Lung microvascular endothelial cell (primary cell): ENCODE results near the gene ACTN3. TPM values are rescaled to one million over a fixed set of nuclear protein-coding genes. Genes with fewer than 3 reads are reported as not detected.
"Not testable (repeated sequence)": the region's sequence is repeated elsewhere in the genome, so short reads cannot be mapped to it uniquely, and the experiment has no call there.

Source experiments
- DNase-seq, 2 donors: peaks; one replicate each; pipeline versions ENCODE4 v3.0.0 to v3.0.0-alpha.2; 2010; ENCODE audit warnings: low read depth in 2 of 2
- total RNA-seq: library from RNA; depleted of rRNA; stranded (reverse); fragments of >200 nt; gene quantifications from 2 replicates; pipeline ENCODE4 v1.2.1, GENCODE V29; 2014

Gene ACTN3
- total RNA-seq, 1 donor from 2014 or later, result not detected

DNA sequence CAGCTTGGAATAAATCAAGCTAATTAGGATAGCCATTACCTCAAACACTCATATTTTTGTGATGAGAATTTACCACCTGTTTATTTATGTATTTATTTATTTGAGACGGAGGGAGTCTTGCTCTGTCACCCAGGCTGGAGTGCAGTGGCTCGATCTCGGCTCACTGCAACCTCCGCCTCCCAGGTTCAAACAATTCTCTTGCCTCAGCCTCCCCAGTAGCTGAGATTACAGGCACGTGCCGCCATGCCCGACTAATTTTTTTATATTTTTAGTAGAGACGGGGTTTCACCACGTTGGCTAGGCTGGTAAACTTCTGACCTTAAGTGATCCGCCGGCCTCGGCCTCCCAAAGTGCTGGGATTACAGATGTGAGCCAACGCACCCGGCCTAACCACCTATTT lies 1.8 kb upstream of the ACTN3 start:
- not testable (repeated sequence) for DNase-seq

DNA sequence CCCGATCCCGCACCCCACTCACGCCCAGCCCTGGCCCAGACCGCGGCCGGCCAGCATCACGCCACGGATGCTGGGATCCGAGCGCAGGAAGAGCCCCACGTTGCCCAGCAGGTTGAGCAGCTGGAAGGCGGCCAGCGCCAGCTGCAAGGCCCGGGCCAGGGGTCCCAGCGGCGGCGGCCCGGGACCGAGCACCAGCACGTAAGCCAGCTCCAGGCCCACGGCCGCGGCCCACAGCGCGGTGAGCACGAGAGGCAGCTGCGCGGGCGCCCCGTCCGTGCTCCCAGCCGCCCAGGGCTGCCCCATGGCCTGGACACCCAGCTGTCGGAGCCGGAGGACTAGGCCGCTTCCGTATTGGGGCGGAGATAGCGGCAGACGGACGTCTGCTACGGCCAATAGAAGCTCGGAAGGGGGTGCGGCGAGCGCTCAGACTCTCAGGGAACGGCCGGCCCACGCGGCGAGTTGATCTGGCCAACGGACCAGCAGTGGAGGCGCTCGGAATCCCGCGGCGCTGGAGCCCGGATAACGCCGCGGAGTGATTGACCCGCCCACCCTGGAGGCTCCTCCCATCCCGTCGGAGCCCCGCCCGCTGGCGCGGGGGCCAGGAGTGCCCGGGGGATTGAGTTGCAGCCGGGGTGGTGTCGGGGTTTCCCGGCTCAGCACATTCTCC lies 869 bp upstream of the ACTN3 start, which contains the start of gene ZDHHC24:
Gene ZDHHC24 (minus strand): TSS at position 348 of the 667 bp plus-strand sequence. CDS start 45 bp downstream, at position 303.
- DNase-seq, result peak; percentile 98

DNA sequence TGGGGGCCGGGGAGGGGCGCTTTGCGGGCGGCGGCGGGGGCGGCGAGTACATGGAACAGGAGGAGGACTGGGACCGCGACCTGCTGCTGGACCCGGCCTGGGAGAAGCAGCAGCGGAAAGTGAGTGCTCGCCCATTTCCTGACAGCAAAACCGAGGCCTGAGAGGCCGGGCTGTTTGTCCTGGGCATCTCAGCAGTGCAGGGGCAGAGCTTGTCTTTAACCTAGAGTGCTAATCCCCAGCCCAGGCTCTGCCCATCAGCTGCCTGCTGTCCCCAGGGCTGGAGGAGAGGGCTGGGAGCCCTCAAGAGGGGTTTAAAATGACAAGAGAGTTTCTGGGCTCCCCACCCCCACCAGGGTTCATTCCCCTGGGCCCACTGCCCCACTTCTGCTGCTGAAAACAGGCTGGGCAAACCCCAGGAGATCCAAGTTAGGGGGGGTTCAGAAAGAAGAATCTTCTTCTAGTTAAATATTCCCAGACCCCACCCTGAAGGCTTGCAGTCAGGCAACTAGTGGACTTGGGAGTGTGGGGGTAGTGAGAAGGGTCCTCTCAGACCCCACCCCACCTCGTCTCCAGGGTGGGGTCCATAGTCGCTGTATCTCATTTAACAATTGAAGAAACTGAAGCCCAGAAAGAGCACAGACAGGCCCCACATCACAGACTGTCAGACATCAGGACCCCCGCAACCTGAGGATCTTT lies 411 bp downstream of the ACTN3 start:
- no peak for DNase-seq

DNA sequence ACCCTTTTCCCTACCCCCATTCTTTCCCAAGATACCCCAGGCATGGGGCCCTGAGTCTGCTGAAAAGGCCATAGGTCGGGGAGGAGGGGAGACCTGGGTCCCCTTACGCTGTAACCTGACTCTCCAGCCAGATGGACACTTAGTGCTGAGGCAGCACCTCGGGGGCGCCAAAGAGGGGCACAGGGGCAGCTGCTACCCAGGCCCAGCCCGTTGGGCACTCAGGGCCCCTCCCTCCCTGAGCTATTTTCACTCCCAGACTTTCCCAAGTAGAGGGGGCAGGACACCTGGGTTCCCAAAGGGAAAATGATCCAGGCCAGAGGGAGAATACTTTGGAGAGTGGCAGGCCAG lies 933 bp downstream of the ACTN3 start:
- DNase-seq, result no peak

DNA sequence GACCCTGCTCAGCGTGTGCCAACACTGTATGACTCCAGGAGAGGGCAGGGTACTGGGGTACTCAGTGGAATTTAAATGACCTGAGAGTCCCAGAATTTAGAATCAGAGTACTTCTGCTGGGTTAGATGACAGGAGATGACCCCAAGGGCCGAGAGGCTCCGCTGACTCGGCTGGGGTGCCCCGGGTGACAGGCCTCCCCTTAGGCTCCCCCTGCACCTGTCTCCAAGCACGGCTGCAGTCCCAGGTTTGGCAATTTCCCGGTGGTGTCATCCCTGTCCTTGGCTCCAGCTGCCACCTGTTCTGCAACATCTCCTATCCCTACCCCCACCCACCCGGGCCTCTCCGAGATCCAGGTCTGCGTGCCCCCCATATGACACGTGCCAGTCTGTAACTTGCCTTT lies 1.3 kb downstream of the ACTN3 start:
- no peak for DNase-seq

DNA sequence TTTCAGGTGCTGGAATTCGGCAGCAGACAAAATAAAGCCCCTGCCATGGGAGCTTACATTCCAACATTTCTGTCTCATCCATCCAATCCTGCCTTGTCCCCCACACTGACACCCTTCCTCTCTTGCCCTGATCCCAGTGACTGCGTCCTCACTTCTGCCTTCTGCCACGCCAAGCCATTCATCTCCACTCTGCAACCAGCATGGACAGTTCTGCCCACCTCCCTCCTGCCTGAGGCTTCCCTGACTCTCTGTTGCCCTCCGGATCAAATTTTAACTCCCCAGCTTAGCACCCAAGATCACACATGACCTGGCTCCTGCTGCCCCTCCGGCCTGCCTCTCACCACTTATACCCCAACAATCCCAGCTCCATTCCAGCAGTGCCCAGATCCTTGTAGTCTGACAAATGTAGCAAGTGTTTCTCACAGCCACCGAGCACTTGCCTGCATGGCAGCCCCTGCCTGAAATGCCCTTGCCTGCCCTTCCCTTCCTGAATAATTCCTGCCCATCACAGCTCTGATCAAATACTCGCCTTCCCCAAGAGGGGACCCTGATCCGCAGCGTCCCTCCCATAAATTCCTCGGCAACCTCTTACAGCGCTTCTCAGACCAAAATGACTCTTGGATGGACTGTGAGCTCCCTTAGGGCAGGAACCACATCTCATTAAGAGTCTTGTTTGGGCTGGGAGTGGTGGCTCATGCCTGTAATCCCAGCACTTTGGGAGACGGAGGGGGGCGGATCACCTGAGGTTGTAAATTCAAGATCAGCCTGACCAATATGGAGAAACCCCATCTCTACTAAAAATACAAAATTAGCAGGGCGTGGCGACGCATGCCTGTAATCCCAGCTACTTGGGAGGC lies 2.3 kb downstream of the ACTN3 start:
- DNase-seq, result no peak

DNA sequence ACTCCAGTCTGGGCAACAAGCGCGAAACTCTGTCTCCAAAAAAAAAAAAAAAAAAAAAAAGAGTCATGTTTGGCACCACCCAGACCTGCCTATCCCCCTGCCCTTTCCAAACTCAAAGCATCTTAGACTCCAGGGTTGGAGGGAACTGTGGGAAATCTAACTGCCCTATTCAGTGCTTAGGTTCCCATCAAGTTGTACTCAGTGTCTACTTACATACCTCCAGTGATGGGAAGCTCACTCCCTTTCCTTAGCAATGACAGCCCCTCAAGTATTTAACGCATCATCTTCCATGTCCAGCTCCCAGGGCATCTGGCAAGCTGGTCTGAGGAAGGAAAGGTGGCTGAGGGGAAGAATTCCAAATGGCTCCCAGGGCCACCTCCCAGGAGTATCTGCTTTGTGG lies 3.0 kb downstream of the ACTN3 start:
- no peak for DNase-seq

DNA sequence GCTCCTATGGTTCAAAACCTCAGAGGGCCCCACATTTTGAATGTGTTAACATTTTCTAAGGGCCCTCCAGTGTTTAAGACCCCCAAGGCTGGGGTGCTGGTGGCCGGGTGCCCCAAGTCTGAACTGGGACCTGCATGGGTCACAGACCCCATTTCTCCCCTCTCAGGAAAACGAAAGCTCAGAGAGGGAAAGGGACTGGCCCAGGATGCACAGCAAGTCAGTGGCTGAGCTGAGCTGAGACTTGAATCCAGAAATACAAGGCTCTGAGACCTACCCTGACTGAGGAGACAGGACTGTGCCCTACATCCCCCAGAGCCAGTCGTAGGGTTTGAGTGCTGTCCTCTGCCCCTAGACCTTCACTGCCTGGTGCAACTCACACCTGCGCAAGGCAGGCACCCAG lies 4.2 kb downstream of the ACTN3 start:
- DNase-seq, result no peak

DNA sequence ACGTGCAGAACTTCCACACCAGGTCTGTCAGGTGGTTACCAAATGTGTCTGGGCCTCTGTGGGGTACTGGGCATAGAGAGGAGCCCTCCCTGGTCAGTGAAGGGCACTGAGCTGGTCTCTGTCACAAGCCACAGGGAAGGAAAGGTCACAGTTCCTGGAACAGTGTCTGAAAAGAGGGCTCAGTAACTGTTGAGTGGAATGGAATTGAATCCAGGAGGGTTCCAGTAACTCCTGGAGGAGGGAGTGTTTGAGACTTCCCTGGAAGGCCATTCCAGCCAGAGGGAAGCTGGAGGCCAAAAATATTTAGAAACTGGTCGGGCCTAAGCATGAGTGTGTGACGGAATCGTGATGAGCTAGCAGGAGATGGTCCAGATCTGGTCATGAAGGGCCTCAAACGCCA lies 7.9 kb downstream of the ACTN3 start:
- no peak for DNase-seq

DNA sequence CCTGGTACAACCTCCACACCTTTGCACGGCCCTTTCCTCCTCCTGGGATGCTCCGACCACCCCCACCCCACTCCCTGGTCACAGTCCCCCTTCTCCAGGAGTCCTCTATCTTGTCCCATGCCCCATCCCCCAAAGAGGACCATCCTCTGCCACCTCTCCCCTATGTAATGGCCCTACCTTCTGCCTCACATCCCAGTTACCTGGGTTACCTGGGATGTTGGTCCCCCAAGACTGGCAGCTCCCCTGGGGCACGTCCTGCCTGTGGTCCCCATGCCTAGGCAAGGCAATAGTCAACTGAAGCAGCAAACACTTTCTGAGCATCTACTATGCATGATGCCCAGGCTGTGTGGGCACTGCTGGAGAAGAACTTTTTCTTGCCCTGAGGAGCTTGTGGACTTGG lies 8.7 kb downstream of the ACTN3 start:
- DNase-seq, result no peak

DNA sequence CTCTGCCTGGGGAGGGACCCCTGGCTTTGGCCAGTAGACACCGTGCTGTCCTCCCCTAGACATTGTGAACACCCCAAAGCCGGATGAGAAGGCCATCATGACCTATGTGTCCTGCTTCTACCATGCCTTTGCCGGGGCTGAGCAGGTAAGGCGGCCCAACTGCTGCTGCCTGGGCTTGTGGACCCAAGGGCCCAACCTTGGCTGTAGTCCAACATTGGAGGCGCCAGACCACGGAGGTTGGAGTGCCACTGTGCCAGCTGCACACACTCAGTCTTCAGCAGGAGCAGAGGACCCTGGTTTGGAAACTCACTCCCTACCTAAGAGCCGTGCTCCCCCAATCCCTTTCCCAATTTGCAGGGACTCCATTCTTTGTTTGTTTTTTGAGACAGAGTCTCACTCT lies 9.4 kb downstream of the ACTN3 start:
- no peak for DNase-seq

DNA sequence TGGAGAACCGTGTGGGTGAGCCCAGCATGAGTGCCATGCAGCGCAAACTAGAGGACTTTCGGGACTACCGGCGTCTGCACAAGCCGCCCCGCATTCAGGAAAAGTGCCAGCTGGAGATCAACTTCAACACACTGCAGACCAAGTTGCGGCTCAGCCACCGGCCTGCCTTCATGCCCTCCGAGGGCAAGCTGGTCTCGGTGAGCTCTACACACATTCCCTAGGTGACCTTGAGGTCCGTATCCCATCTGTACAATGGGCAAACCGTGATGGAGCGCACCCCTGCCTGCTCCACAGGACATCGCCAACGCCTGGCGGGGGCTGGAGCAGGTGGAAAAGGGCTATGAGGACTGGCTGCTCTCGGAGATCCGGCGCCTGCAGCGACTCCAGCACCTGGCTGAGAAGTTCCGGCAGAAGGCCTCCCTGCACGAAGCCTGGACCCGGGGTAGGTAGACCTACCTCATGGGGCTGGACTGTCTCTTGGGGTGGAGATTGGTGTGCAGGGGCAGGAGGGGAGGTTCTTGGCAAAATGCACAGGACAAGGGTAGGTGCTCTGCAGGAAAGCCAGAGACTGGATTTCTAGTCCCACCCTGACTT lies 11.1 kb downstream of the ACTN3 start:
- DNase-seq, result no peak

DNA sequence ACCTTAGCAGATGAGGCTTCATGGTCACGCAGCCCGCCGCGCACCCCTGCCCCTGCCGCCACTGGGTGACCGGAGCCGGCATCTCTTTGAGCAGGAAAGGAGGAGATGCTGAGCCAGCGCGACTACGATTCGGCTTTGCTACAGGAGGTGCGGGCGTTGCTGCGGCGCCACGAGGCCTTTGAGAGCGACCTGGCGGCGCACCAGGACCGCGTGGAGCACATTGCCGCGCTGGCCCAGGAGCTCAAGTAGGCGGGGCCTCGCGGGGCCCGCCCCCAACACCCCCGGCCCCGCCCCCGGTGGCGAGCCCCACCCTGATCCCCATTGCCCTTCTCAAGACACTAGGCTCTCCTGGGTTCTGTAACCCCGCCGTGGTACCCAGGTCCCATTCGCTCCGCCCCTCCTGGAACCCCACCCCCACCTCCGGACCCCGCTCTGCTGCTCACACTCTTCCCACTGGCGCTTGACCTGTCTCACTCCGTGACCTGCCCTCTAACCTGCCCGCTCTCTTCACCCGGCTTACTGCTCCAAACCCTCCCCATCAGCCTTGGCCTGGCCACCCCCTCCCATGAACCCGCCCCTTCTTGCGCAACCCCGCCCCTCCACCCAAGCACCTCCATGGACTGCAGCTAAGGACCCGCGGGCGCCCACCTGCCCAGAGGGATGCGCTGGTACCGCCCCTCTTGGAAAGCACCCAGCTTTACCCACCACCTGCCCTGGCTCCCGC lies 12.6 kb downstream of the ACTN3 start:
- DNase-seq, result peak in 1 of 2 donors; percentile 55

DNA sequence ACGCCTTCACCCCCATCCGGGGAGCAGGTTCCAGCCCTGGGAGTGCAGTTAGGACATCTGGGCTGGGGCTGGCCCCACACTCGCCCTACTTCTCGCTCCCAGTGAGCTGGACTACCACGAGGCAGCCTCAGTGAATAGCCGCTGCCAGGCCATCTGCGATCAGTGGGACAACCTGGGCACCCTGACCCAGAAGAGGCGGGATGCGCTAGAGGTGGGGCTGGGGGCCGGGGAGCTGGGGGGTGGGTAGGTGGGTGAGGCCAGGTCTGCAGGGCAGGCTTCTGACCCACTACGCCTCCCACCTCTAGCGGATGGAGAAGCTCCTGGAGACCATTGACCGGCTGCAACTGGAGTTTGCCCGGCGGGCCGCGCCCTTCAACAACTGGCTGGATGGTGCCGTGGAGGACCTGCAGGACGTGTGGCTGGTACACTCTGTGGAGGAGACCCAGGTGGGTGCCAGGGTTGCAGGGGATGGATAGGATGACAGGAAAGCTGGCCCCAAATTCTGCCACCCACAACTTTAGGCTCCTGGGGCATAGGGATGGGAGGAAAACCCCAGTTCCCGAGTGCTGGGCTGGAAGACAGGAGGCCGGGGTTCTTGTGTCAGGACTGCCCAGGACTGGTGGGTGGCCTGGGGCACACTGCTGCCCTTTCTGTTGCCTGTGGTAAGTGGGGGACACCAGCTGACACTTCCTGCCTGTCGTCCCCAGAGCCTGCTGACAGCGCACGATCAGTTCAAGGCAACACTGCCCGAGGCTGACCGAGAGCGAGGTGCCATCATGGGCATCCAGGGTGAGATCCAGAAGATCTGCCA lies 13.4 kb downstream of the ACTN3 start:
- no peak for DNase-seq

DNA sequence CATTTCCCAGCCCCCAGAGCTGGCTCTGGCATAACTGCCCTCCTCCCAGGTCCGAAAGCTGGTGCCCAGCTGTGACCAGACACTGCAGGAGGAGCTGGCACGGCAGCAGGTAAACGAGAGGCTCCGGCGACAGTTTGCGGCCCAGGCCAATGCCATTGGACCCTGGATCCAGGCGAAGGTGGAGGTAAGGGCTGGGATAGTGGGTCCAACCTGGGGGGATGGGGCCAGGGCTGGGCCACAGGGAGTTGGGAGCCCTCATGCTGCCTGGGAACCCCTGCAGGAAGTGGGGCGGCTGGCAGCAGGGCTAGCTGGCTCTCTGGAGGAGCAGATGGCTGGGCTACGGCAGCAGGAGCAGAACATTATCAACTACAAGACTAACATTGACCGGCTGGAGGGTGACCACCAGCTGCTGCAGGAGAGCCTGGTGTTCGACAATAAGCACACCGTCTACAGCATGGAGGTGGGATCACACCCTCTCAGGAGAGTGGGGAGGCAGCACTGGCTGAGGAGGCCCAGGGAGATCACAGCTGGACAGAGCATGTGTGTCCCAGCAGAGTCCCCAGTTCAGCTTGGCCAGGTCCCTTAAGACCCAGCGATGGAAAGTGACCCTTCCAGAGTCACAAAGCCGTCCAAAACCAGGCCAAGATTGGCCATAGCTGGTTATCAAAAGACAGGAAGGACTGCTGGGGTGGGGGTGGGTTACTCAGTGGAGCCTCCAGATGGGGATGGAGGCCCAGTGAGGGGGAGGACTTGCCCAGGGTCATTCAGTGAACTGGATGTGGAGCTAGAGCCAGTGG lies 14.7 kb downstream of the ACTN3 start:
- no peak for DNase-seq

DNA sequence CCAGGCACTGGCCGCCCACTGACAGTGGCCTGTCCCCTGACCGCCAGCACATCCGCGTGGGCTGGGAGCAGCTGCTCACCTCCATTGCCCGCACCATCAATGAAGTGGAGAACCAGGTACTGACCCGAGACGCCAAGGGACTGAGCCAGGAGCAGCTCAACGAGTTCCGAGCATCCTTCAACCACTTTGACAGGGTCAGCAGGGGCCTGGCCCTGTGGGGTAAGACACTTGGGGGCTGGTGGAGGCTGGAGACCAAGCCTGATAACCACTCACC lies 15.2 kb downstream of the ACTN3 start:
- no peak for DNase-seq

DNA sequence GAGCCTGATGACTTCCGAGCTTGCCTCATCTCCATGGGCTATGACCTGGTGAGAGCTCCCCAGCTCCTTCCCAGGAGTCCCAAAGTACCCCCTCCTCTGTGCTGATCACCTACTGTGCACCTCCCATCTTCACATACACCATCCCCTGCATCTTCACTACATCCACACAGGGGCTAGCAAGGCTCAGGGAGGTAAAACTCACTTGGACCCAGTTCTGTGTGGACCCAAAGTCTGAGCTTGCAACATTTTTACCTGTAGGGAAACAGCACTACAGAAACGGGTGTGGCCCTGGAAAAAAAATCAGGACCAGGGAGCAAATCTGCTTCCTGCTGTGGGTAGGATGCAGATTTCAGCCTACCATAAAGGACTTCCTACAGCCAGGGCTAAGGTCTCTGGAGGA lies 15.6 kb downstream of the ACTN3 start:
- no peak for DNase-seq

DNA sequence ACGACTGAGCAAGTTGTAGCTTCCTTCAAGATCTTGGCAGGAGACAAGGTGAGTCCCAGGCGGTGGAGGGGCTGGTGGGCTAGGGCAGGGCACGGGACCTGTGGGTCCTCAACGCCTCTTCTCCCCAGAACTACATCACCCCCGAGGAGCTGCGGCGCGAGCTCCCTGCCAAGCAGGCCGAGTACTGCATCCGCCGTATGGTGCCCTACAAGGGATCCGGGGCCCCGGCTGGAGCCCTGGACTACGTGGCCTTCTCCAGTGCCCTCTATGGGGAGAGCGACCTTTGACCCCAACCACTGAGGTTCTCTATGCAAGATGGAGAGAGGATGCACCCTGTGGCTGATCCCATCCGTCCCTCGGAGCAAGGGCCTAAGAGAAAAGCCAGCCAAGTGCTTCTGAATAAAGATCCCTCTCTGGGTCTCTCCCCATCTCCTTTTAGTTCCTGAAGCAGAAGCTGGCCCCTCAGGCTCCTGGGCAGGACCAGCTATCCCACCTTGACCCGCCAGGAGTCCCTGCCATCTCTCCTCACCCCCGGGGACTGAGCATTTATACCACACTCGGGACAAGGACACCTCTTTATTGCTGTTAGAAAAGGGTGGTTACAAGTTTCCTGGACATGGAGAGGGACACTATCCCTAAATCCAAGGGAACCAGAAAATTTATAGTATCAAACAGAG lies 16.3 kb downstream of the ACTN3 start:
- no peak for DNase-seq

DNA sequence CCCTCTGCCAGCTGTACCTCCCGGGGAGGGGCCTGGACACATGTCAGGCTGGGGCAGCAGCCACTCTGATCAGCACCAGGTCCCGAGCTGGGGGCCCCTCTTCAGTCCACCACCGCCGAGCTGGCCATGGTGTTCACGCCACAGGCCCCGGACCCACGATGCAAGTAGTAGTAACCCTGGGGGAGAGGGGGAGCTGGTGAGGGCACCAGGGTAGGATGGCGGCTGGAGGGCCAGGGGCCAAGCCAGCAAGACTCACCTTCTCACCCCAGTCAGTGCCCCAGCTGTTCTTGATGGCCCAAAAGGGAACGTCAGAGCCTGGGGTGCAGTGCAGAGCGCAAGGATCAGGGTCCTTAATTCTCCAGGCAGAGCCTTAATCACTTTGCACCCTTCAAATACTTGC lies 17.1 kb downstream of the ACTN3 start:
- DNase-seq, result no peak
